Peyer's patch (tissue), 4 donors: ENCODE results near the gene NPTX1. TPM values are rescaled to one million over a fixed set of nuclear protein-coding genes. Genes with fewer than 3 reads are reported as not detected.

ENCODE experiments used
- DNase-seq, 3 donors: peaks; one replicate each; pipeline ENCODE4 v3.0.0-alpha.2; 2017 to 2019
- H3K27ac ChIP-seq, 4 donors: fragments of 200-600 bp; sonication (generic); one replicate each; pipeline ENCODE4 v1.5.1; 2016 to 2019
- H3K27me3 ChIP-seq, 2 donors: fragments of 200-600 bp; sonication (generic); one replicate each; pipeline ENCODE4 v1.5.1; 2019
- H3K36me3 ChIP-seq, 3 donors: fragments of 200-600 bp; sonication (generic); one replicate each; pipeline ENCODE4 v1.5.1; 2016 to 2019
- H3K4me1 ChIP-seq, 4 donors: fragments of 200-600 bp; sonication (generic); one replicate each; pipeline ENCODE4 v1.5.1; 2016 to 2019
- H3K4me3 ChIP-seq, 4 donors: fragments of 200-600 bp; sonication (generic); 1 replicate in 3 of 4; 2 replicates in 1 of 4; pipeline ENCODE4 v1.5.1; 2016 to 2019; ENCODE audit warnings: mild to moderate bottlenecking in 1 of 4
- H3K9me3 ChIP-seq, 4 donors: fragments of 200-600 bp; sonication (generic); one replicate each; pipeline ENCODE4 v1.5.1; 2016 to 2019; ENCODE audit warnings: mild to moderate bottlenecking in 1 of 4
- POLR2A ChIP-seq, 2 donors: fragments of 450-650 bp; IDR thresholded peaks; one replicate each; pipeline ENCODE4 v1.5.1; 2017; ENCODE audit warnings: antibody characterized with exemption in 2 of 2, mild to moderate bottlenecking in 2 of 2, moderate library complexity in 2 of 2
- total RNA-seq, 4 donors: library from RNA; depleted of rRNA; stranded (reverse); fragments of >200 nt; gene quantifications; one replicate each; pipeline ENCODE4 v1.1.0, GENCODE V29; 2016
- TF ChIP-seq, protein P1 (sequence below), 6 experiments: fragments of 450-650 bp in 4 of 6; fragments of 200-600 bp in 2 of 6; sonication (generic) in 1 of 6; IDR thresholded peaks; one replicate each; pipeline ENCODE4 v1.5.1; 2017 to 2019; ENCODE audit warnings: antibody characterized with exemption in 6 of 6, mild to moderate bottlenecking in 3 of 6, moderate library complexity in 1 of 6

The NPTX1 gene
- total RNA-seq, 4 donors from 2014 or later = 0.80 to 1.8 TPM; not detected in 2

DNA sequence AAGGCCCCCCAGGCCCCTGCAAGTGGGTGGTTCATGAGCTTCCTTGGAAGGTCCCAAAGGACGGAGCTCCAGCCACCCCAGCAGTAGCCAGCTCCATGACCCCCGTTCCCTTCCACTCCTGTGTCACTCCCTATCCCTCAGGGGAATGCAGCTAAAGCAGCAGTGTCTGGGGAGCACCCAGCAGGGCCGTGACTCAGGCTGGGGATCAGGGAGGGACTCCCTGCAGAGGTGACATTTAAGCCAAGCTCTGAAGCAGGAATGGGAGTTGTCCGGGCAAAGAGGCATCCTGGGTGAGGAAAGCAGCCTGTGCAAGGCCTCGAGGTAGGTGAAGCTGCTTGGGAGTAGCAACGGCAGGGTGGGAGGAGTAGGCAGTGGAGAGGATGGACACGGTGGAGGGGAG, 11.1 kb upstream of the NPTX1 start:
- H3K4me3 ChIP-seq = no peak overlapping the region
- no peak for DNase-seq
- H3K27me3 ChIP-seq = no peaks in the 10 kb centered on the region
- H3K27ac ChIP-seq = no peak overlapping the region
- peaks cover 0 to 4% (median 0%) of the 10 kb centered on the region in 4 donors for H3K9me3 ChIP-seq
- no peaks in the 10 kb centered on the region for H3K4me1 ChIP-seq
- TF ChIP-seq, protein P1, sequence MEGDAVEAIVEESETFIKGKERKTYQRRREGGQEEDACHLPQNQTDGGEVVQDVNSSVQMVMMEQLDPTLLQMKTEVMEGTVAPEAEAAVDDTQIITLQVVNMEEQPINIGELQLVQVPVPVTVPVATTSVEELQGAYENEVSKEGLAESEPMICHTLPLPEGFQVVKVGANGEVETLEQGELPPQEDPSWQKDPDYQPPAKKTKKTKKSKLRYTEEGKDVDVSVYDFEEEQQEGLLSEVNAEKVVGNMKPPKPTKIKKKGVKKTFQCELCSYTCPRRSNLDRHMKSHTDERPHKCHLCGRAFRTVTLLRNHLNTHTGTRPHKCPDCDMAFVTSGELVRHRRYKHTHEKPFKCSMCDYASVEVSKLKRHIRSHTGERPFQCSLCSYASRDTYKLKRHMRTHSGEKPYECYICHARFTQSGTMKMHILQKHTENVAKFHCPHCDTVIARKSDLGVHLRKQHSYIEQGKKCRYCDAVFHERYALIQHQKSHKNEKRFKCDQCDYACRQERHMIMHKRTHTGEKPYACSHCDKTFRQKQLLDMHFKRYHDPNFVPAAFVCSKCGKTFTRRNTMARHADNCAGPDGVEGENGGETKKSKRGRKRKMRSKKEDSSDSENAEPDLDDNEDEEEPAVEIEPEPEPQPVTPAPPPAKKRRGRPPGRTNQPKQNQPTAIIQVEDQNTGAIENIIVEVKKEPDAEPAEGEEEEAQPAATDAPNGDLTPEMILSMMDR (IDR thresholded peaks at IDR 0.05) = no peak
- no peak for TF ChIP-seq POLR2A (IDR thresholded peaks at IDR 0.05)
- no peaks in the 10 kb centered on the region for H3K36me3 ChIP-seq

DNA sequence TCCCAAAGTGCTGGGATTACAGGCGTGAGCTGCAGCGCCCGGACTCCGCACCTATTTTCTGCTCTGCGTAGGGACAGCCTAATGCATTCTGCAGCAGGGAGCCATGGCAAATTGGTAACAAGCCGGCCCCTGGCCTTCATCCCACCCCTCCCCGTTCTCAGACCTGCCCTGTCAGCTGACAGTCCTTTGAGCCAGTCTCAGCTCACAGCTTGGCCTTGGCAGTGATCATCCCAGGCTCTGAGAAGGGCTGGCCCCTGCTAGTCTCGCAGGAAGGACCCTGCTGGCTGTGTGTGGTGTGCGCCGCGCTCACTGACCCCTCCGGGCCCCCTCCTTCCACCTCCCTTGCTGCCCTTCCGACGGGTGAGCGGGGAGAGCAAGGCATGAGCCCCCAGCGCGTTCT, 10.3 kb upstream of the NPTX1 start:
- TF ChIP-seq, protein P1 (IDR thresholded peaks at IDR 0.05) = no peak
- TF ChIP-seq POLR2A (IDR thresholded peaks at IDR 0.05) = no peak
- no peak overlapping the region for H3K4me3 ChIP-seq
- H3K9me3 ChIP-seq = peaks cover 0 to 4% (median 0%) of the 10 kb centered on the region in 4 donors
- H3K4me1 ChIP-seq = no peaks in the 10 kb centered on the region
- H3K27ac ChIP-seq = no peak overlapping the region
- H3K36me3 ChIP-seq = no peaks in the 10 kb centered on the region
- DNase-seq = no peak
- H3K27me3 ChIP-seq = no peaks in the 10 kb centered on the region

DNA sequence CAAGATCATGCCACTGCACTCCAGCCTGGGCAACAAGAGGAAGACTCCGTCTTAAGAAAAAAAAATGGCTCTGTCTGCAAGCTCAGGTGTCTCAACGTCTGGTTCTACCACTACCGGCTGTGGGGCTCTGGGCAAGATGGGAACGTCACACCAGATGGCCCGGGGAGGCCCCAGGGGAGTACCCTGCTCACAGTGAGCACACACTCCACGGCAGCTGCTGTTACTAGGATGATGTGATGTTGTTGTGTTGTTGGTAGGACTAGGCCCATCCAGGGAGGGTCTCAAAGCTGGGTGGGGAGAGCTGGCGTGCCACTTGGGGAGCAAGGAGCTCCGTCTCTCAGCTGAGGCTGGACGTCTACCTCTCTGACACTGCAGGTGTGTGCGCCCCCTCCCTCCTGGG, 9.4 kb upstream of the NPTX1 start:
- DNase-seq = no peak
- H3K36me3 ChIP-seq = no peaks in the 10 kb centered on the region
- H3K27me3 ChIP-seq = peaks cover 0 to under 1% of the 10 kb centered on the region in 2 donors

DNA sequence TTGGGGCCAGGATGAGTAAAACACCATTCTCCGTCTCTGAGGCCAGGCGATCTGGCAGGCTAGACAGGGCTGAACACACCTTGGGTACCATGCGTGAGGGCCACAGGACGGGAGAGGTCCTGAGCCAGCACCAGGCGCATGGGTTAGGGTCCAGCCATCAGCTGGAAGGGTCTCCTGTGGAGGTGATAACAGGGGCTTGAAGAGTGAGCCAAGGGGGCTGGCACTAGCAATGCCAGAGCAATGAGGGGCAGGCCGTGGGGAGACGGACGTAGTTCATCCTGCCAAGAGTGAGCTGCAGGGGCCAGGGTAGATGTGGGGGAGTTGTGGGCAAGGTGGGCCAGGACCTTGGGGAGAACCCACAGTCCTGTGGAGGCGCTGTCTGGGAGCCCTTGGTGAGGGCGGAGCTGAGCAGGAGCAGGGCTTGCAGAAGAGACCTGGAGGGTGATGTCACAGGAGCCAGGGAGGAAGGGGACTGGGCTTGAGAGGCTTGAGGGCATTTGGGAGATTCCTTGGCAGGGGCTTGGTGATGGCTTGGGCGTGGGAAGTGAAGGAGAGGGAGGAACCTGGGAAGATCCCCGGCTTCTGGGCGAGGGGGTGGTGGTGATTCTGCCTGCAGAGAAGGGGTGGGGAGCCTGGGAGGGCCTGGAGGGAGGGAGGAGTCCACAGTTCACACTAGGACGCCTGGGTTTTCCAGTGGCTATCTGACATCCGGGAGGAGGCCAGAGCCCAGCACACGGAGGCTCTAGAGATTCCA, 6.3 kb upstream of the NPTX1 start:
- Histone ChIP-seq H3K4me1 (peaks cover 0 to 10% (median 8%) of the 10 kb centered on the region in 4 donors), H3K36me3 (no peaks in the 10 kb centered on the region), H3K4me3 (no peak overlapping the region), H3K27me3 (peaks cover under 1 to 24% of the 10 kb centered on the region in 2 donors), H3K9me3 (peaks cover 0 to 4% (median 0%) of the 10 kb centered on the region in 4 donors), H3K27ac (no peak overlapping the region)
- DNase-seq = no peak
- no peak for TF ChIP-seq POLR2A (IDR thresholded peaks at IDR 0.05)
- TF ChIP-seq, protein P1 (IDR thresholded peaks at IDR 0.05) = no peak

More for the DNA sequence above, 9.4 kb upstream of the NPTX1 start:
- no peaks in the 10 kb centered on the region for H3K4me1 ChIP-seq
- no peak overlapping the region for H3K4me3 ChIP-seq
- no peak for TF ChIP-seq POLR2A (IDR thresholded peaks at IDR 0.05)
- TF ChIP-seq, protein P1 (IDR thresholded peaks at IDR 0.05) = no peak
- no peak overlapping the region for H3K27ac ChIP-seq
- peaks cover 0 to 4% (median 0%) of the 10 kb centered on the region in 4 donors for H3K9me3 ChIP-seq

DNA sequence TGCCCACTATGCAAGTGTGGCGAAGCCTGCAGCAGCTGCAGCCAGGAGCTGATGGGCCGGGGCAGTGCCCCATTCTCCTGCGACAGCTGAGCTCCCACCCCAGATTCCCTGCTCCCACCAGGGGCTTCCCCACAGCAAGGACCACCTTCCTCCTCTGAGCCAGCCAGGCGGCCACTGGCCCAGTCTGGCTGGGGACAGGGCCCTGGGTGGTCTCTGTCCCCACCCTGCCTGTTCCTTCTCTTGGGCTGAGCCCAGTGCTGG, 5.6 kb upstream of the NPTX1 start:
- no peaks in the 10 kb centered on the region for H3K36me3 ChIP-seq
- no peak overlapping the region for H3K27ac ChIP-seq
- H3K4me1 ChIP-seq = peaks cover 0 to 17% (median 14%) of the 10 kb centered on the region in 4 donors
- TF ChIP-seq, protein P1 (IDR thresholded peaks at IDR 0.05) = no peak
- no peak for TF ChIP-seq POLR2A (IDR thresholded peaks at IDR 0.05)
- peaks cover 5 to 32% of the 10 kb centered on the region in 2 donors for H3K27me3 ChIP-seq
- DNase-seq = no peak
- no peak overlapping the region for H3K4me3 ChIP-seq
- no peaks in the 10 kb centered on the region for H3K9me3 ChIP-seq
